Glutamatergic neuron (in vitro differentiated cells): ENCODE results near the gene EPB41L4B. TPM values are rescaled to one million over a fixed set of nuclear protein-coding genes. Genes with fewer than 3 reads are reported as not detected.

Experiments used
- DNase-seq: peaks from one replicate; pipeline ENCODE4 v3.0.0; 2022
- H3K27ac Mint-ChIP-seq: one replicate; pipeline ENCODE4 v1.8.0; 2020; ENCODE audit warnings: mild to moderate bottlenecking, mixed read lengths, inconsistent platforms; ENCODE audit not compliant: unreplicated experiment
- H3K27me3 Mint-ChIP-seq: one replicate; pipeline ENCODE4 v1.8.0; 2020; ENCODE audit warnings: mild to moderate bottlenecking, moderate library complexity, mixed read lengths, inconsistent platforms; ENCODE audit not compliant: unreplicated experiment
- H3K36me3 Mint-ChIP-seq: one replicate; pipeline ENCODE4 v1.8.0; 2020; ENCODE audit warnings: mild to moderate bottlenecking, mixed read lengths, inconsistent platforms; ENCODE audit not compliant: unreplicated experiment
- H3K4me1 Mint-ChIP-seq: one replicate; pipeline ENCODE4 v1.8.0; 2020; ENCODE audit warnings: mild to moderate bottlenecking, low read depth, mixed read lengths, inconsistent platforms; ENCODE audit not compliant: unreplicated experiment
- H3K4me3 Mint-ChIP-seq: one replicate; pipeline ENCODE4 v1.8.0; 2020; ENCODE audit warnings: mild to moderate bottlenecking, mixed read lengths, inconsistent platforms; ENCODE audit not compliant: unreplicated experiment
- H3K9me3 Mint-ChIP-seq: one replicate; pipeline ENCODE4 v1.8.0; 2020; ENCODE audit warnings: mild to moderate bottlenecking, moderate library complexity, mixed read lengths, inconsistent platforms; ENCODE audit not compliant: unreplicated experiment
- CTCF ChIP-seq: fragments of 200-600 bp; sonication (generic); IDR thresholded peaks from one replicate; pipeline ENCODE4 v1.5.0; 2021; ENCODE audit not compliant: partially characterized antibody, unreplicated experiment
- total RNA-seq: library from RNA; stranded (reverse); fragmentation: NEBNext Ultra II Directional; extraction: Animal tissue kit (Norgen Biotek cat#: 25700); gene quantifications from one replicate; pipeline ENCODE4 v1.2.1, GENCODE V29; 2021; ENCODE audit not compliant: unreplicated experiment

Gene EPB41L4B
- total RNA-seq, 1 donor from 2014 or later: 10.0 TPM

- no peak for DNase-seq
- no peak for TF ChIP-seq CTCF
- Mint-ChIP-seq H3K9me3 (no peaks in the 10 kb centered on the region), H3K4me1 (peaks cover 13% of the 10 kb centered on the region), H3K27ac (no peak overlapping the region), H3K36me3 (no peaks in the 10 kb centered on the region), H3K4me3 (no peak overlapping the region), H3K27me3 (no peaks in the 10 kb centered on the region)
These were observed 67.6 kb downstream of the EPB41L4B start for GRCh38 chr9:109253241-109253636.

- H3K9me3 Mint-ChIP-seq: no peaks in the 10 kb centered on the region
- TF ChIP-seq CTCF: no peak
- no peaks in the 10 kb centered on the region for H3K27me3 Mint-ChIP-seq
These were observed 68.6 kb downstream of the EPB41L4B start for GRCh38 chr9:109252291-109252690.

GRCh38 chr9:109251776-109252106 is 69.1 kb downstream of the EPB41L4B start:
- peak overlapping the region; percentile 45 for H3K27ac Mint-ChIP-seq
- TF ChIP-seq CTCF: no peak

More at GRCh38 chr9:109252291-109252690, 68.6 kb downstream of the EPB41L4B start:
- Mint-ChIP-seq H3K27ac (no peak overlapping the region), H3K4me3 (no peak overlapping the region), H3K4me1 (peaks cover 16% of the 10 kb centered on the region), H3K36me3 (no peaks in the 10 kb centered on the region)
- DNase-seq: no peak

GRCh38 chr9:109251080-109251775 is 69.6 kb downstream of the EPB41L4B start:
- H3K36me3 Mint-ChIP-seq: no peaks in the 10 kb centered on the region
- TF ChIP-seq CTCF: no peak
- no peaks in the 10 kb centered on the region for H3K9me3 Mint-ChIP-seq
- peaks cover 20% of the 10 kb centered on the region for H3K4me1 Mint-ChIP-seq
- DNase-seq: no peak
- H3K27me3 Mint-ChIP-seq: no peaks in the 10 kb centered on the region
- no peak overlapping the region for H3K4me3 Mint-ChIP-seq
- peak overlapping the region; percentile 45 for H3K27ac Mint-ChIP-seq

More at GRCh38 chr9:109251776-109252106, 69.1 kb downstream of the EPB41L4B start:
- peaks cover 20% of the 10 kb centered on the region for H3K4me1 Mint-ChIP-seq
- DNase-seq: no peak
- no peaks in the 10 kb centered on the region for H3K9me3 Mint-ChIP-seq
- no peaks in the 10 kb centered on the region for H3K36me3 Mint-ChIP-seq
- no peak overlapping the region for H3K4me3 Mint-ChIP-seq
- no peaks in the 10 kb centered on the region for H3K27me3 Mint-ChIP-seq

- Mint-ChIP-seq H3K4me1 (peaks cover 20% of the 10 kb centered on the region), H3K9me3 (no peaks in the 10 kb centered on the region), H3K27me3 (no peaks in the 10 kb centered on the region), H3K36me3 (no peaks in the 10 kb centered on the region), H3K27ac (no peak overlapping the region), H3K4me3 (no peak overlapping the region)
- no peak for DNase-seq
- TF ChIP-seq CTCF: no peak
These were observed 70.1 kb downstream of the EPB41L4B start for GRCh38 chr9:109250771-109251079.
